K562 (cell line): ENCODE measurements around the gene DAPK1. TPM values are rescaled to one million over a fixed set of nuclear protein-coding genes. Genes with fewer than 3 reads are reported as not detected.
A peak's percentile ranks its signal among the peaks of the same experiment; 100 is the strongest.

Experiments
- ARNT ChIP-seq, 2 experiments: fragments of 450-650 bp; IDR thresholded peaks; 2 replicates each; pipeline ENCODE4 v1.6.1; 2016; ENCODE audit warnings: mild to moderate bottlenecking in 1 of 2
- ILF3 ChIP-seq: fragments of 450-650 bp; IDR thresholded peaks from 2 replicates; pipeline ENCODE4 v1.6.1; 2018; ENCODE audit warnings: antibody characterized with exemption, mild to moderate bottlenecking, moderate library complexity, borderline replicate concordance
- JUN ChIP-seq, 2 experiments: sonication (generic) in 1 of 2; formaldehyde crosslinking in 1 of 2; IDR thresholded peaks; 2 replicates each; pipeline versions ENCODE4 v1.6.1 to v1.8.0; 2012 to 2022; ENCODE audit warnings: borderline replicate concordance in 2 of 2, mild to moderate bottlenecking in 2 of 2, improper control_type of control experiment in 1 of 2, low read depth in 1 of 2, low read length in 1 of 2, missing genetic modification reagents in 1 of 2
- NCOA2 ChIP-seq, 2 experiments: fragments of 450-650 bp; IDR thresholded peaks; 2 replicates each; pipeline ENCODE4 v1.6.1; 2018; ENCODE audit warnings: mild to moderate bottlenecking in 2 of 2, moderate library complexity in 1 of 2; ENCODE audit not compliant: partially characterized antibody in 2 of 2
- PHF20 ChIP-seq: fragments of 450-650 bp; IDR thresholded peaks from 2 replicates; pipeline ENCODE4 v1.6.1; 2018; ENCODE audit not compliant: partially characterized antibody
- SMAD2 ChIP-seq: fragments of 150-350 bp; IDR thresholded peaks from 2 replicates; pipeline ENCODE4 v1.6.1; 2014; ENCODE audit warnings: low read depth, mild to moderate bottlenecking, low read length
- ZNF764 ChIP-seq: fragments of 250-450 bp; sonication (Bioruptor Pico); IDR thresholded peaks from 2 replicates; pipeline ENCODE4 v1.4.0; 2020; ENCODE audit warnings: low read depth, mild to moderate bottlenecking, moderate library complexity
- polyA plus RNA-seq, 8 experiments: library from polyadenylated mRNA; depleted of rRNA in 4 of 8; stranded (reverse) in 5 of 8; unstranded in 3 of 8; fragments of >200 nt; fragmentation: Nextera tagmentation in 2 of 8; fragmentation: Illumina TruSeq in 1 of 8; extraction: Ambion mirVana in 2 of 8; extraction: Trizol in 1 of 8; gene quantifications; 2 replicates each; pipeline versions ENCODE4 v1.2.1 to v1.2.3, GENCODE V29; 2011 to 2014; ENCODE audit warnings: inconsistent platforms in 1 of 8, missing spikeins in 1 of 8
- total RNA-seq, 7 experiments: library from RNA; depleted of rRNA in 6 of 7; stranded (reverse); fragments of >200 nt in 6 of 7; fragmentation: Illumina TruSeq in 2 of 7; extraction: Trizol in 2 of 7; gene quantifications; 2 replicates each; pipeline versions ENCODE4 v1.2.1 to v1.2.3, GENCODE V29; 2011 to 2021; ENCODE audit warnings: low replicate concordance in 1 of 7
- TF ChIP-seq, protein P1 (sequence below): fragments of 450-650 bp; IDR thresholded peaks from 2 replicates; pipeline ENCODE4 v1.6.1; 2016; ENCODE audit warnings: low read depth, mild to moderate bottlenecking, moderate library complexity
- TF ChIP-seq, protein P2 (sequence below): fragments of 450-650 bp; conservative IDR thresholded peaks from 2 replicates; pipeline ENCODE4 v1.6.1; 2016; ENCODE audit warnings: missing genetic modification characterization, low read depth, mild to moderate bottlenecking, missing compliant biosample characterization, moderate library complexity
- TF ChIP-seq, protein P3 (sequence below): fragments of 450-650 bp; IDR thresholded peaks from 2 replicates; pipeline ENCODE4 v1.6.1; 2014; ENCODE audit warnings: low read depth, mild to moderate bottlenecking, moderate library complexity, borderline replicate concordance
- TF ChIP-seq, protein P4 (sequence below): fragments of 450-650 bp; IDR thresholded peaks from 2 replicates; pipeline ENCODE4 v1.6.1; 2016; ENCODE audit warnings: mild to moderate bottlenecking, moderate library complexity

DAPK1 gene
- total and polyA plus RNA-seq, 9 of the 15 experiments (the other 6 are each of a cell fraction or from before 2014, with no cell fraction given) = 1.7 to 26.4 (median 15.8) TPM

DNA sequence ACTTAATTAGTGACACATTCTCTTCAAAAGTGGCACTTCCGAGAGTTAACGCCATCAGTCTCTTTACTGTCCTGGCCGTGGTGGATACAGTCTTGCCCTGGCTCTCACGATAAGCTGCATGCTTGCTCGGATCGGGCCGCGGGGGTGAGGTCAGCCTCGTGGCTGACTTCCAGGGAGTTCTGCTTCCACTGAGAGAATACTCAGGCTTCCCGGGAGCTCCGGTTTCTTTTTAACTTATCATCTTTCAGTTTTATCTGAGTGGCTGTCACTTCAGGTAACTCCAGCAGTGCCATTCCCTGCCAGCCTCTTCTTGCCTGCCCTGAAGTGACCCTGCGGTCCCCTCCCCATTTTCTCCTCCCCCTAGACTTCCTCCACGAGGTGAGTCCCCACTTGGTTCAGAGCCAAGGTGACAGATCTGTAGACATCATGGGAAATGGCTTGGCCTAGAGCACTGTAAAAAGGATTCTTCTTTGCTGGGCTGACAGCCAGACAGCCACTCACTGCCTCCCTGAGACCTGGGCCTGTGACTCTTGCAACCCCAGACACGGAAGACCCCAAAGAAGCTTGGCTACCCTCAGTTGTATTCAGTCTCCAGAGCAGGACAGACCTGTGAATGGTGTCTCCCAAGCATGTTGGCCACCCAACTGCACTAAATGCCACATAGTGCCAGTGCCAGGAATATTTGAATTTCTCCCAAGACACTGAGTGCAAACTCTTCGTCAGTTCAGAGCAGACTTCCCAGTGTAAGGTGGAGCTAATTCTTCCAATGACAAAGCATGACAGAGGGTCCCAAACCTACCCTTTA lies 95.1 kb downstream of the DAPK1 start (continued):
- TF ChIP-seq, protein P1, sequence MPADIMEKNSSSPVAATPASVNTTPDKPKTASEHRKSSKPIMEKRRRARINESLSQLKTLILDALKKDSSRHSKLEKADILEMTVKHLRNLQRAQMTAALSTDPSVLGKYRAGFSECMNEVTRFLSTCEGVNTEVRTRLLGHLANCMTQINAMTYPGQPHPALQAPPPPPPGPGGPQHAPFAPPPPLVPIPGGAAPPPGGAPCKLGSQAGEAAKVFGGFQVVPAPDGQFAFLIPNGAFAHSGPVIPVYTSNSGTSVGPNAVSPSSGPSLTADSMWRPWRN = peak; percentile 63; the same call in 1 of the 2 replicates
- TF ChIP-seq PHF20 (no peak), ILF3 (no peak), ZNF764 (no peak), JUN (IDR thresholded peaks at IDR 0.05; ENCODE audit: borderline replicate concordance, low read depth, low read length) (0 out of 2 replicates have a peak, but pooled peaks have one; percentile 25), JUN (CRISPR knock-in tag; IDR thresholded peaks at IDR 0.05; ENCODE audit: borderline replicate concordance) (no peak), ARNT (IDR thresholded peaks at IDR 0.05) (no peak), NCOA2 (IDR thresholded peaks at IDR 0.05; ENCODE audit: partially characterized antibody in 2 of 2) (no peak), SMAD2 (no peak)
- TF ChIP-seq, protein P2, sequence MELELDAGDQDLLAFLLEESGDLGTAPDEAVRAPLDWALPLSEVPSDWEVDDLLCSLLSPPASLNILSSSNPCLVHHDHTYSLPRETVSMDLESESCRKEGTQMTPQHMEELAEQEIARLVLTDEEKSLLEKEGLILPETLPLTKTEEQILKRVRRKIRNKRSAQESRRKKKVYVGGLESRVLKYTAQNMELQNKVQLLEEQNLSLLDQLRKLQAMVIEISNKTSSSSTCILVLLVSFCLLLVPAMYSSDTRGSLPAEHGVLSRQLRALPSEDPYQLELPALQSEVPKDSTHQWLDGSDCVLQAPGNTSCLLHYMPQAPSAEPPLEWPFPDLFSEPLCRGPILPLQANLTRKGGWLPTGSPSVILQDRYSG (tag) = no peak
- TF ChIP-seq, protein P3, sequence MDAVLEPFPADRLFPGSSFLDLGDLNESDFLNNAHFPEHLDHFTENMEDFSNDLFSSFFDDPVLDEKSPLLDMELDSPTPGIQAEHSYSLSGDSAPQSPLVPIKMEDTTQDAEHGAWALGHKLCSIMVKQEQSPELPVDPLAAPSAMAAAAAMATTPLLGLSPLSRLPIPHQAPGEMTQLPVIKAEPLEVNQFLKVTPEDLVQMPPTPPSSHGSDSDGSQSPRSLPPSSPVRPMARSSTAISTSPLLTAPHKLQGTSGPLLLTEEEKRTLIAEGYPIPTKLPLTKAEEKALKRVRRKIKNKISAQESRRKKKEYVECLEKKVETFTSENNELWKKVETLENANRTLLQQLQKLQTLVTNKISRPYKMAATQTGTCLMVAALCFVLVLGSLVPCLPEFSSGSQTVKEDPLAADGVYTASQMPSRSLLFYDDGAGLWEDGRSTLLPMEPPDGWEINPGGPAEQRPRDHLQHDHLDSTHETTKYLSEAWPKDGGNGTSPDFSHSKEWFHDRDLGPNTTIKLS = no peak
- TF ChIP-seq, protein P4, sequence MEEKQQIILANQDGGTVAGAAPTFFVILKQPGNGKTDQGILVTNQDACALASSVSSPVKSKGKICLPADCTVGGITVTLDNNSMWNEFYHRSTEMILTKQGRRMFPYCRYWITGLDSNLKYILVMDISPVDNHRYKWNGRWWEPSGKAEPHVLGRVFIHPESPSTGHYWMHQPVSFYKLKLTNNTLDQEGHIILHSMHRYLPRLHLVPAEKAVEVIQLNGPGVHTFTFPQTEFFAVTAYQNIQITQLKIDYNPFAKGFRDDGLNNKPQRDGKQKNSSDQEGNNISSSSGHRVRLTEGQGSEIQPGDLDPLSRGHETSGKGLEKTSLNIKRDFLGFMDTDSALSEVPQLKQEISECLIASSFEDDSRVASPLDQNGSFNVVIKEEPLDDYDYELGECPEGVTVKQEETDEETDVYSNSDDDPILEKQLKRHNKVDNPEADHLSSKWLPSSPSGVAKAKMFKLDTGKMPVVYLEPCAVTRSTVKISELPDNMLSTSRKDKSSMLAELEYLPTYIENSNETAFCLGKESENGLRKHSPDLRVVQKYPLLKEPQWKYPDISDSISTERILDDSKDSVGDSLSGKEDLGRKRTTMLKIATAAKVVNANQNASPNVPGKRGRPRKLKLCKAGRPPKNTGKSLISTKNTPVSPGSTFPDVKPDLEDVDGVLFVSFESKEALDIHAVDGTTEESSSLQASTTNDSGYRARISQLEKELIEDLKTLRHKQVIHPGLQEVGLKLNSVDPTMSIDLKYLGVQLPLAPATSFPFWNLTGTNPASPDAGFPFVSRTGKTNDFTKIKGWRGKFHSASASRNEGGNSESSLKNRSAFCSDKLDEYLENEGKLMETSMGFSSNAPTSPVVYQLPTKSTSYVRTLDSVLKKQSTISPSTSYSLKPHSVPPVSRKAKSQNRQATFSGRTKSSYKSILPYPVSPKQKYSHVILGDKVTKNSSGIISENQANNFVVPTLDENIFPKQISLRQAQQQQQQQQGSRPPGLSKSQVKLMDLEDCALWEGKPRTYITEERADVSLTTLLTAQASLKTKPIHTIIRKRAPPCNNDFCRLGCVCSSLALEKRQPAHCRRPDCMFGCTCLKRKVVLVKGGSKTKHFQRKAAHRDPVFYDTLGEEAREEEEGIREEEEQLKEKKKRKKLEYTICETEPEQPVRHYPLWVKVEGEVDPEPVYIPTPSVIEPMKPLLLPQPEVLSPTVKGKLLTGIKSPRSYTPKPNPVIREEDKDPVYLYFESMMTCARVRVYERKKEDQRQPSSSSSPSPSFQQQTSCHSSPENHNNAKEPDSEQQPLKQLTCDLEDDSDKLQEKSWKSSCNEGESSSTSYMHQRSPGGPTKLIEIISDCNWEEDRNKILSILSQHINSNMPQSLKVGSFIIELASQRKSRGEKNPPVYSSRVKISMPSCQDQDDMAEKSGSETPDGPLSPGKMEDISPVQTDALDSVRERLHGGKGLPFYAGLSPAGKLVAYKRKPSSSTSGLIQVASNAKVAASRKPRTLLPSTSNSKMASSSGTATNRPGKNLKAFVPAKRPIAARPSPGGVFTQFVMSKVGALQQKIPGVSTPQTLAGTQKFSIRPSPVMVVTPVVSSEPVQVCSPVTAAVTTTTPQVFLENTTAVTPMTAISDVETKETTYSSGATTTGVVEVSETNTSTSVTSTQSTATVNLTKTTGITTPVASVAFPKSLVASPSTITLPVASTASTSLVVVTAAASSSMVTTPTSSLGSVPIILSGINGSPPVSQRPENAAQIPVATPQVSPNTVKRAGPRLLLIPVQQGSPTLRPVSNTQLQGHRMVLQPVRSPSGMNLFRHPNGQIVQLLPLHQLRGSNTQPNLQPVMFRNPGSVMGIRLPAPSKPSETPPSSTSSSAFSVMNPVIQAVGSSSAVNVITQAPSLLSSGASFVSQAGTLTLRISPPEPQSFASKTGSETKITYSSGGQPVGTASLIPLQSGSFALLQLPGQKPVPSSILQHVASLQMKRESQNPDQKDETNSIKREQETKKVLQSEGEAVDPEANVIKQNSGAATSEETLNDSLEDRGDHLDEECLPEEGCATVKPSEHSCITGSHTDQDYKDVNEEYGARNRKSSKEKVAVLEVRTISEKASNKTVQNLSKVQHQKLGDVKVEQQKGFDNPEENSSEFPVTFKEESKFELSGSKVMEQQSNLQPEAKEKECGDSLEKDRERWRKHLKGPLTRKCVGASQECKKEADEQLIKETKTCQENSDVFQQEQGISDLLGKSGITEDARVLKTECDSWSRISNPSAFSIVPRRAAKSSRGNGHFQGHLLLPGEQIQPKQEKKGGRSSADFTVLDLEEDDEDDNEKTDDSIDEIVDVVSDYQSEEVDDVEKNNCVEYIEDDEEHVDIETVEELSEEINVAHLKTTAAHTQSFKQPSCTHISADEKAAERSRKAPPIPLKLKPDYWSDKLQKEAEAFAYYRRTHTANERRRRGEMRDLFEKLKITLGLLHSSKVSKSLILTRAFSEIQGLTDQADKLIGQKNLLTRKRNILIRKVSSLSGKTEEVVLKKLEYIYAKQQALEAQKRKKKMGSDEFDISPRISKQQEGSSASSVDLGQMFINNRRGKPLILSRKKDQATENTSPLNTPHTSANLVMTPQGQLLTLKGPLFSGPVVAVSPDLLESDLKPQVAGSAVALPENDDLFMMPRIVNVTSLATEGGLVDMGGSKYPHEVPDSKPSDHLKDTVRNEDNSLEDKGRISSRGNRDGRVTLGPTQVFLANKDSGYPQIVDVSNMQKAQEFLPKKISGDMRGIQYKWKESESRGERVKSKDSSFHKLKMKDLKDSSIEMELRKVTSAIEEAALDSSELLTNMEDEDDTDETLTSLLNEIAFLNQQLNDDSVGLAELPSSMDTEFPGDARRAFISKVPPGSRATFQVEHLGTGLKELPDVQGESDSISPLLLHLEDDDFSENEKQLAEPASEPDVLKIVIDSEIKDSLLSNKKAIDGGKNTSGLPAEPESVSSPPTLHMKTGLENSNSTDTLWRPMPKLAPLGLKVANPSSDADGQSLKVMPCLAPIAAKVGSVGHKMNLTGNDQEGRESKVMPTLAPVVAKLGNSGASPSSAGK = peak; percentile 42; the same call in 1 of the 2 replicates
